Upper lobe of left lung (tissue), 4 donors: Measurements from ENCODE around the gene F7.

Experiments
- CTCF ChIP-seq, 6 experiments: fragments of 450-650 bp in 4 of 6; fragments of 200-600 bp in 2 of 6; sonication (generic) in 2 of 6; IDR thresholded peaks; one replicate each; pipeline ENCODE4 v1.5.1; 2016 to 2019; ENCODE audit warnings: antibody characterized with exemption in 6 of 6
- POLR2AphosphoS5 ChIP-seq, 2 donors: sonication (generic); formaldehyde crosslinking; IDR thresholded peaks; one replicate each; pipeline ENCODE4 v1.5.1; 2017; ENCODE audit warnings: antibody characterized with exemption in 2 of 2

GRCh38 chr13:113074401-113074800, 31.2 kb upstream of the F7 start:
- TF ChIP-seq CTCF (IDR thresholded peaks at IDR 0.05) (no peak), POLR2AphosphoS5 (IDR thresholded peaks at IDR 0.05) (no peak)
